Astrocyte (in vitro differentiated cells and primary cell): Measurements from ENCODE around the gene SPCS1. TPM values are rescaled to one million over a fixed set of nuclear protein-coding genes. Genes with fewer than 3 reads are reported as not detected.

Experiments
- DNase-seq: peaks from one replicate; pipeline ENCODE4 v3.0.0-alpha.2; 2010; ENCODE audit warnings: low read depth
- FAIRE-seq: peaks from 2 replicates; lab custom pipeline; 2011; peaks lifted over from hg19 to GRCh38; lab: Jason Lieb, UNC
- H2AFZ ChIP-seq: 2 replicates; pipeline ENCODE4 v1.6.0; 2012; ENCODE audit warnings: low read depth, low read length, inconsistent platforms
- H3K27ac ChIP-seq: 2 replicates; pipeline ENCODE4 v1.5.1; 2011; ENCODE audit warnings: low read depth, low read length, inconsistent platforms
- H3K27me3 ChIP-seq: 2 replicates; pipeline ENCODE4 v1.6.0; 2011; ENCODE audit warnings: low read length, inconsistent platforms; ENCODE audit not compliant: insufficient read depth
- H3K36me3 ChIP-seq: 2 replicates; pipeline ENCODE4 v1.5.1; 2011; ENCODE audit warnings: low read length, inconsistent platforms; ENCODE audit not compliant: insufficient read depth
- H3K4me1 ChIP-seq: 2 replicates; pipeline ENCODE4 v1.5.1; 2011; ENCODE audit warnings: low read length, inconsistent platforms; ENCODE audit not compliant: insufficient read depth
- H3K4me2 ChIP-seq: 2 replicates; pipeline ENCODE4 v1.6.0; 2012; ENCODE audit warnings: low read length, inconsistent platforms
- H3K4me3 ChIP-seq: 2 replicates; pipeline ENCODE4 v1.5.1; 2011; ENCODE audit warnings: low read depth, mild to moderate bottlenecking, low read length, inconsistent platforms; ENCODE audit not compliant: insufficient read depth
- H3K79me2 ChIP-seq: 2 replicates; pipeline ENCODE4 v1.6.0; 2012; ENCODE audit warnings: mild to moderate bottlenecking, low read length, inconsistent platforms; ENCODE audit not compliant: insufficient read depth
- H3K9ac ChIP-seq: 2 replicates; pipeline ENCODE4 v1.6.0; 2012; ENCODE audit warnings: mild to moderate bottlenecking, low read length, inconsistent platforms
- H3K9me3 ChIP-seq: 2 replicates; pipeline ENCODE4 v1.5.1; 2012; ENCODE audit warnings: low read depth, mild to moderate bottlenecking, low read length, inconsistent platforms; ENCODE audit not compliant: insufficient read depth
- H4K20me1 ChIP-seq: 2 replicates; pipeline ENCODE4 v1.6.0; 2012; ENCODE audit warnings: low read length, inconsistent platforms; ENCODE audit not compliant: insufficient read depth
- H3K27ac Mint-ChIP-seq: one replicate; pipeline ENCODE4 v1.8.0; 2021; ENCODE audit warnings: mild to moderate bottlenecking, mixed read lengths; ENCODE audit not compliant: unreplicated experiment
- H3K27me3 Mint-ChIP-seq: one replicate; pipeline ENCODE4 v1.8.0; 2021; ENCODE audit warnings: low read depth, mixed read lengths; ENCODE audit not compliant: unreplicated experiment
- H3K36me3 Mint-ChIP-seq: one replicate; pipeline ENCODE4 v1.8.0; 2021; ENCODE audit warnings: low read depth, mixed read lengths; ENCODE audit not compliant: unreplicated experiment
- H3K4me1 Mint-ChIP-seq: one replicate; pipeline ENCODE4 v1.8.0; 2021; ENCODE audit warnings: low read depth, mixed read lengths; ENCODE audit not compliant: unreplicated experiment
- H3K4me3 Mint-ChIP-seq: one replicate; pipeline ENCODE4 v1.8.0; 2021; ENCODE audit warnings: mild to moderate bottlenecking, moderate library complexity, mixed read lengths; ENCODE audit not compliant: unreplicated experiment
- H3K9me3 Mint-ChIP-seq: one replicate; pipeline ENCODE4 v1.8.0; 2021; ENCODE audit warnings: mild to moderate bottlenecking, mixed read lengths; ENCODE audit not compliant: unreplicated experiment
- CTCF ChIP-seq: IDR thresholded peaks from 2 replicates; pipeline ENCODE4 v1.5.1; 2011; ENCODE audit warnings: low read depth, mild to moderate bottlenecking, inconsistent platforms, low read length, moderate library complexity; ENCODE audit not compliant: insufficient read depth
- EZH2 ChIP-seq: IDR thresholded peaks from 2 replicates; pipeline ENCODE4 v1.6.1; 2012; ENCODE audit warnings: mild to moderate bottlenecking, low read length, inconsistent platforms; ENCODE audit not compliant: insufficient read depth
- total RNA-seq: library from RNA; stranded (reverse); gene quantifications from 2 replicates; pipeline ENCODE4 v1.2.1, GENCODE V29; 2021

The SPCS1 gene
- total RNA-seq, 1 donor from 2014 or later: 110 TPM

DNA sequence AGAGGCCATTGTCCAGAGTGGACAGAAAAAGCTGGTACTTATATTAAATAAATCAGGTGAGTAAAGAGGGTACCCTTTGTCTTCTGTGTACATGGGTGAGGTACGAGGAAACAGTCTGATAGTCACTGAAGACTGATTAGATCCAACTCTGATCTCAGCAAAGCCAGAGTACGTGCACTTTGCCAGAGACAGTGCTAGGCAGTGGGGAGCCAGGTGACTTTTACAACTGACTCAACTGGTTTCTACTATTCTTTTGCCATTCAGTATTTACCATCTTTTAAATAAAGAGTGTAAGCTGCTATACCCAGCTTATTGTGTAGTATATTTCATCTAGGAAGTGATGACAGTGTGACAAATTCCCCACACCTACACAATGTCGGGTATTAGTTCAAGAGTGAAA, 16.8 kb upstream of the SPCS1 start:
- Mint-ChIP-seq H3K27me3 (no peaks in the 10 kb centered on the region), H3K27ac (peak overlapping the region; percentile 41), H3K4me1 (peaks cover 39% of the 10 kb centered on the region), H3K9me3 (no peaks in the 10 kb centered on the region), H3K4me3 (peak overlapping the region; percentile 20), H3K36me3 (peaks cover 37% of the 10 kb centered on the region)
- Histone ChIP-seq H3K36me3 (peaks cover 61% of the 10 kb centered on the region), H3K4me1 (peaks cover 29% of the 10 kb centered on the region), H3K79me2 (peaks cover 74% of the 10 kb centered on the region), H3K4me3 (no peak overlapping the region), H2AFZ (no peak overlapping the region), H3K9me3 (no peaks in the 10 kb centered on the region), H3K27ac (no peak overlapping the region), H4K20me1 (peaks cover 62% of the 10 kb centered on the region), H3K9ac (peak overlapping the region; percentile 99), H3K27me3 (no peaks in the 10 kb centered on the region), H3K4me2 (peak overlapping the region; percentile 93)
- FAIRE-seq: no peak
- TF ChIP-seq EZH2 (no peak), CTCF (no peak)
- DNase-seq: no peak

- TF ChIP-seq CTCF (no peak), EZH2 (no peak)
- H2AFZ ChIP-seq: no peak overlapping the region
- H3K36me3 Mint-ChIP-seq: peaks cover 40% of the 10 kb centered on the region
- no peak overlapping the region for H3K27ac ChIP-seq
- H3K4me3 ChIP-seq: no peak overlapping the region
- H3K4me2 ChIP-seq: peak overlapping the region; percentile 6
- FAIRE-seq (no peak), DNase-seq (no peak)
- H3K27ac Mint-ChIP-seq: peak overlapping the region; percentile 20
- H3K4me3 Mint-ChIP-seq: no peak overlapping the region
- H3K27me3 Mint-ChIP-seq: no peaks in the 10 kb centered on the region
- peaks cover 73% of the 10 kb centered on the region for H4K20me1 ChIP-seq
- H3K27me3 ChIP-seq: no peaks in the 10 kb centered on the region
- H3K9me3 ChIP-seq: no peaks in the 10 kb centered on the region
- H3K4me1 ChIP-seq: peaks cover 22% of the 10 kb centered on the region
- no peaks in the 10 kb centered on the region for H3K9me3 Mint-ChIP-seq
- H3K36me3 ChIP-seq: peaks cover 74% of the 10 kb centered on the region
- peaks cover 37% of the 10 kb centered on the region for H3K4me1 Mint-ChIP-seq
- peaks cover 61% of the 10 kb centered on the region for H3K79me2 ChIP-seq
- H3K9ac ChIP-seq: no peak overlapping the region
Observed at GRCh38 chr3:52690560-52690959, 15.3 kb upstream of the SPCS1 start.

DNA sequence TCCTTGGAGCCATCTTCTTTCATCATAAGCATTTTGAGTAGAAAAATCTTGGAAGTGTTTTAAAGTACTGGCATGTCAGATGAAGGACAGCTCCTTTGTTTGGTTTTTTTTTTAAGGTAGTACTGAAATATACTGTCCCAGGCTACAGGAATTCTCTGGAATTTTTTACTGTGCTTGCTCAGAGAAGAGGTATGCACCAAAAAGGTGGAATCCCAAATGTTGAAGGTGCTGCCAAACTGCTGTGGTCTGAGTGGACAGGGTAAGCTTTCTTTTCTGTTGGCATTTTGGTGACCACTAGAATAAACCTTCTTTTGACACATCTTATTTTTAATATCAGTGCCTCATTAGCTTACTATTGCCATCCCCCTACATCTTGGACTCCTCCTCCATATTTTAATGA, 12.8 kb upstream of the SPCS1 start:
- H3K9ac ChIP-seq: no peak overlapping the region
- no peaks in the 10 kb centered on the region for H3K9me3 ChIP-seq
- H3K27ac Mint-ChIP-seq: peak overlapping the region; percentile 73
- peak; percentile 41 for DNase-seq
- peaks cover 45% of the 10 kb centered on the region for H3K79me2 ChIP-seq
- no peak overlapping the region for H3K4me2 ChIP-seq
- peaks cover 87% of the 10 kb centered on the region for H3K36me3 ChIP-seq
- no peak for FAIRE-seq
- H3K36me3 Mint-ChIP-seq: peaks cover 41% of the 10 kb centered on the region
- peaks cover 43% of the 10 kb centered on the region for H3K4me1 Mint-ChIP-seq
- H3K4me1 ChIP-seq: peaks cover 7% of the 10 kb centered on the region
- TF ChIP-seq CTCF (no peak), EZH2 (no peak)
- no peak overlapping the region for H3K27ac ChIP-seq
- peaks cover 76% of the 10 kb centered on the region for H4K20me1 ChIP-seq
- H3K4me3 ChIP-seq: no peak overlapping the region
- H3K9me3 Mint-ChIP-seq: no peaks in the 10 kb centered on the region
- H3K27me3 Mint-ChIP-seq: no peaks in the 10 kb centered on the region
- peak overlapping the region; percentile 61 for H3K4me3 Mint-ChIP-seq
- no peak overlapping the region for H2AFZ ChIP-seq
- H3K27me3 ChIP-seq: no peaks in the 10 kb centered on the region
